ENCODE measurements around the gene SNAPC4.

GRCh38 chr9:136362450-136362784 is 37.6 kb downstream of the SNAPC4 start:
- TF ChIP-seq, protein P1, sequence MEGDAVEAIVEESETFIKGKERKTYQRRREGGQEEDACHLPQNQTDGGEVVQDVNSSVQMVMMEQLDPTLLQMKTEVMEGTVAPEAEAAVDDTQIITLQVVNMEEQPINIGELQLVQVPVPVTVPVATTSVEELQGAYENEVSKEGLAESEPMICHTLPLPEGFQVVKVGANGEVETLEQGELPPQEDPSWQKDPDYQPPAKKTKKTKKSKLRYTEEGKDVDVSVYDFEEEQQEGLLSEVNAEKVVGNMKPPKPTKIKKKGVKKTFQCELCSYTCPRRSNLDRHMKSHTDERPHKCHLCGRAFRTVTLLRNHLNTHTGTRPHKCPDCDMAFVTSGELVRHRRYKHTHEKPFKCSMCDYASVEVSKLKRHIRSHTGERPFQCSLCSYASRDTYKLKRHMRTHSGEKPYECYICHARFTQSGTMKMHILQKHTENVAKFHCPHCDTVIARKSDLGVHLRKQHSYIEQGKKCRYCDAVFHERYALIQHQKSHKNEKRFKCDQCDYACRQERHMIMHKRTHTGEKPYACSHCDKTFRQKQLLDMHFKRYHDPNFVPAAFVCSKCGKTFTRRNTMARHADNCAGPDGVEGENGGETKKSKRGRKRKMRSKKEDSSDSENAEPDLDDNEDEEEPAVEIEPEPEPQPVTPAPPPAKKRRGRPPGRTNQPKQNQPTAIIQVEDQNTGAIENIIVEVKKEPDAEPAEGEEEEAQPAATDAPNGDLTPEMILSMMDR (IDR thresholded peaks at IDR 0.05), result no peak
- no peak for TF ChIP-seq POLR2A (IDR thresholded peaks at IDR 0.05)
